ENCODE measurements around the gene MRPL51. TPM values are rescaled to one million over a fixed set of nuclear protein-coding genes. Genes with fewer than 3 reads are reported as not detected.

Gene MRPL51
- total RNA-seq, 3 donors from 2014 or later (not counting 1 experiment from before 2014, with no cell fraction given), result 32.8 to 48.3 (median 45.4) TPM

GRCh38 chr12:6529291-6529737 is 36.3 kb upstream of the MRPL51 start:
- H3K27ac Mint-ChIP-seq, result no peak overlapping the region

DNA sequence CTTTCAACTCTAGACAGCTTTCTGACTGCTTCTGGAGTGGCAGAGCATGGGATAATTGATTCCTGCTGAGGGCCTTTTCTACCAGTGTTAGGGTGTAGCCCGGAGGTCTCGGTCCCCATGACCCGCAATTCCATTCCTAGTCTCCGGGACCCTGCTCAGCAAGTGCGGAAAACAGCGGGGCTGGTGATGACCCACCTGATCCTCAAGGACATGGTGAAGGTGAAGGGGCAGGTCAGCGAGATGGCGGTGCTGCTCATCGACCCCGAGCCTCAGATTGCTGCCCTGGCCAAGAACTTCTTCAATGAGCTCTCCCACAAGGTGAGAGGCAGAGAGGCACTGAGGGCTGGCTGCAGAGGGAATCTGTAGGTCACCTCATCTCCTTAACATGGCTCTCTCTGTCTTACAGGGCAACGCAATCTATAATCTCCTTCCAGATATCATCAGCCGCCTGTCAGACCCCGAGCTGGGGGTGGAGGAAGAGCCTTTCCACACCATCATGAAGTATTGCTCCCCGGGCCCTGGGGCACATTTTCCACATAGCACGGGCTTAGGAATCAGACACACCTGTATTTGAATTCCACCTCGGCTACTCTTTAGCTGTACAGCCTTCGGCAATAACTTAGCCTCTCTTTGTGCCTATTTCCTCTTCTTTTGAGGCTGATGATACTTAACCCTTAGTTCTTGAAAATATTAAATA is 35.6 kb upstream of the MRPL51 start:
- Mint-ChIP-seq H3K4me3 (no peak overlapping the region), H3K36me3 (peaks cover 17% of the 10 kb centered on the region), H3K27me3 (ENCODE audit: low read depth in 2 of 2) (no peaks in the 10 kb centered on the region), H3K4me1 (peaks cover 12 to 18% of the 10 kb centered on the region in 2 donors), H3K27ac (no peak overlapping the region), H3K9me3 (no peaks in the 10 kb centered on the region)
- Histone ChIP-seq H3K27ac (ENCODE audit: low read length) (no peak overlapping the region), H3K4me1 (ENCODE audit: control insufficient read depth, insufficient read depth, low read length) (peaks cover 19% of the 10 kb centered on the region), H3K36me3 (ENCODE audit: control insufficient read depth, insufficient read depth, low read length) (peaks cover 72% of the 10 kb centered on the region), H3K9me3 (ENCODE audit: control insufficient read depth, insufficient read depth, low read length) (no peaks in the 10 kb centered on the region), H3K27me3 (ENCODE audit: control insufficient read depth, insufficient read depth, low read length) (no peaks in the 10 kb centered on the region), H3K4me3 (ENCODE audit: low read length) (no peak overlapping the region)
- ATAC-seq (no peak), DNase-seq (no peak)
- WGBS (ENCODE audit: insufficient coverage), result 91% methylated on average over 17 of the region's 17 CpGs
- intact Hi-C loops (cut with micrococcal nuclease), result no loop called here
- TF ChIP-seq CTCF (IDR thresholded peaks at IDR 0.05), result no peak

More at GRCh38 chr12:6529291-6529737, 36.3 kb upstream of the MRPL51 start:
- peaks cover 11% of the 10 kb centered on the region for H3K36me3 Mint-ChIP-seq
- 97% methylated on average over 8 of the region's 9 CpGs for WGBS (ENCODE audit: insufficient coverage)
- ATAC-seq (no peak), DNase-seq (no peak)
- Histone ChIP-seq H3K27me3 (ENCODE audit: control insufficient read depth, insufficient read depth, low read length) (no peaks in the 10 kb centered on the region), H3K4me3 (ENCODE audit: low read length) (no peak overlapping the region), H3K27ac (ENCODE audit: low read length) (no peak overlapping the region), H3K9me3 (ENCODE audit: control insufficient read depth, insufficient read depth, low read length) (no peaks in the 10 kb centered on the region), H3K4me1 (ENCODE audit: control insufficient read depth, insufficient read depth, low read length) (peaks cover 24% of the 10 kb centered on the region), H3K36me3 (ENCODE audit: control insufficient read depth, insufficient read depth, low read length) (peaks cover 66% of the 10 kb centered on the region)
- H3K9me3 Mint-ChIP-seq, result no peaks in the 10 kb centered on the region
- H3K27me3 Mint-ChIP-seq (ENCODE audit: low read depth in 2 of 2), result no peaks in the 10 kb centered on the region
- no peak overlapping the region for H3K4me3 Mint-ChIP-seq
- H3K4me1 Mint-ChIP-seq, result peaks cover 17 to 24% of the 10 kb centered on the region in 2 donors
- no peak for TF ChIP-seq CTCF (IDR thresholded peaks at IDR 0.05)
- intact Hi-C loops (cut with micrococcal nuclease), result no loop called here

GRCh38 chr12:6527711-6528110 is 34.6 kb upstream of the MRPL51 start:
- Mint-ChIP-seq H3K9me3 (no peaks in the 10 kb centered on the region), H3K4me1 (peaks cover 5 to 9% of the 10 kb centered on the region in 2 donors), H3K27ac (no peak overlapping the region), H3K4me3 (no peak overlapping the region), H3K36me3 (peaks cover 18% of the 10 kb centered on the region), H3K27me3 (ENCODE audit: low read depth in 2 of 2) (no peaks in the 10 kb centered on the region)
- Histone ChIP-seq H3K36me3 (ENCODE audit: control insufficient read depth, insufficient read depth, low read length) (peaks cover 82% of the 10 kb centered on the region), H3K9me3 (ENCODE audit: control insufficient read depth, insufficient read depth, low read length) (no peaks in the 10 kb centered on the region), H3K4me3 (ENCODE audit: low read length) (no peak overlapping the region), H3K27ac (ENCODE audit: low read length) (no peak overlapping the region), H3K27me3 (ENCODE audit: control insufficient read depth, insufficient read depth, low read length) (no peaks in the 10 kb centered on the region), H3K4me1 (ENCODE audit: control insufficient read depth, insufficient read depth, low read length) (peaks cover 9% of the 10 kb centered on the region)
- intact Hi-C loops (cut with micrococcal nuclease), result no loop called here
- no peak for ATAC-seq
- TF ChIP-seq CTCF (IDR thresholded peaks at IDR 0.05), result no peak
- WGBS (ENCODE audit: insufficient coverage), result 100% methylated on average over 4 of the region's 4 CpGs
- DNase-seq, result no peak
